ENCODE results near the gene RSRC1.
"Not testable (repeated sequence)": the region's sequence is repeated elsewhere in the genome, so short reads cannot be mapped to it uniquely, and the experiment has no call there.

Gene RSRC1, protein sequence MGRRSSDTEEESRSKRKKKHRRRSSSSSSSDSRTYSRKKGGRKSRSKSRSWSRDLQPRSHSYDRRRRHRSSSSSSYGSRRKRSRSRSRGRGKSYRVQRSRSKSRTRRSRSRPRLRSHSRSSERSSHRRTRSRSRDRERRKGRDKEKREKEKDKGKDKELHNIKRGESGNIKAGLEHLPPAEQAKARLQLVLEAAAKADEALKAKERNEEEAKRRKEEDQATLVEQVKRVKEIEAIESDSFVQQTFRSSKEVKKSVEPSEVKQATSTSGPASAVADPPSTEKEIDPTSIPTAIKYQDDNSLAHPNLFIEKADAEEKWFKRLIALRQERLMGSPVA

DNA sequence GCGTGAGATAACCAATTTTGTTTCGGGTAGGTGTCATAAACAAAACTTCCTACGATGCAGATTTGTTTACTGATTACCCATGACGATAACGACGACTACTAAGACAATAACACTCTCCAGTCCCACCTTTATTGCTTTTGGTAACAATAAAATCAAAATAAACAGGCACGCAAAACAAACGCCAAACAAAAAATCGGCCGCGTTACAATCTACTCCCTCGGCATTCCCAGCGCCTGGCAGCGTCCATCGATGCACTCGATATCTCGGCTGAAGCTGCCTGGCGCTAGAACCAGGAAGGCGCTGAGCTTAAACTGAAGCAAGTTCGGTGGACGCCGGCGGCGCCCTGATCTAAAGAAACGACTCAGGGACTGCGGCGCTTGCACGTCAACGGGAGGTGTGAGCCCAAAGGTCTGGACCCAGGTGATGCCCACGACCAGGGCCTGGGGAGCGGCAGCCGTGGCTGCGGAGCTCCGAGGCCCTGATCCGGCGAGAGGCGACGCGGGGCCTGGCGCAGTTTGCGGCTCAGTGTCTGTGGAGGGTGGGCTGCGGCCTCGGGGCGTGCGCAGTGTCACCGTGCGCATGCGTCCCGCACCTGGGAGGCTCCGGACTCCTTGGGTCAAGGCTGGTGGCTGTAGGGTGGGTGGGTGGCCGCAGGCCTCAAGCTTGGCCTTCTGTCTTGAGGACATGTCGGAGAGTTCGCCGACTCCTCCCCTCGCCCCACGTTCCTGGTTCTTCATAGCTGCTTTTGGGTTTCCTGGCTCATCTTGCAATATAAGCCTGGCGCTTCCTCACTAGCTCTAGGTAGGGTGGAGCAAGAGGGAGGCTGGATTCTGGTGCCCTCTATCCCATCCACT is at the start of gene RSRC1:
Gene RSRC1, plus strand, starts transcription at position 286 of the 854 bp plus-strand sequence. CDS start 12,016 bp downstream, outside the sequence.
- DNase-seq = peak; percentile 82

DNA sequence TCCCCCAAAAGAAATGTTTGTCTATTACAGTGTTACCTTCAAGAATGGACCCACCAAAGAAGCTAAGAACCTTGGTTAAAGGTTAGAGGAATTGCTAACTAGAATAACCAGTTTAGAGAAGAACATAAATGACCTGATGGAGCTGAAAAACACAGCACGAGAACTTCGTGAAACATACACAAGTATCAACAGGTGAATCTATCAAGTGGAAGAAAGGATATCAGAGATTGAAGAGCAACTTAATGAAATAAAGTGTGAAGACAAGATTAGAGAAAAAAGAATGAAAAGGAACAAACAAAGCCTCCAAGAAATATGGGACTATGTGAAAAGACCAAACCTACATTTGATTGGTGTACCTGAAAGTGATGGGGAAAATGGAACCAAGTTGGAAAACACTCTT is 44.3 kb upstream of the RSRC1 start:
- DNase-seq = not testable (repeated sequence)

DNA sequence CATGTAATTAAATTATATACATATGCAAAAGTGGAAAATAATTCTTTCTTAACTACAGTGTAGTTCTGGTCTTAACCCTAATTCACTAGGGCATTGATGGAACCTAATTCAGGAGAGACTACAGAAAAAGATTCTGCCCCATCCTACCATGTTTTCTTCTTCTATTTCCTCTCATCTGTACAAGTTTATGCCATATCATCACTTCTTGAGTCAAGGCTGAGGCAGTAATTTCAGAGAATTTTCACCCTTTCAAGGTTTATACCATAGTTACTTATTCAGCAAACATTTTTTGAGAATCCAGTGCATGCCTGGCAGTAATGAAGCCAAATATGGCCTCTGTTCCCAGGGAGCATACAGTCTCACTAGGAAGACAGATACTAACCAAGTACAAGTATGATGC is 37.1 kb upstream of the RSRC1 start:
- no peak for DNase-seq

DNA sequence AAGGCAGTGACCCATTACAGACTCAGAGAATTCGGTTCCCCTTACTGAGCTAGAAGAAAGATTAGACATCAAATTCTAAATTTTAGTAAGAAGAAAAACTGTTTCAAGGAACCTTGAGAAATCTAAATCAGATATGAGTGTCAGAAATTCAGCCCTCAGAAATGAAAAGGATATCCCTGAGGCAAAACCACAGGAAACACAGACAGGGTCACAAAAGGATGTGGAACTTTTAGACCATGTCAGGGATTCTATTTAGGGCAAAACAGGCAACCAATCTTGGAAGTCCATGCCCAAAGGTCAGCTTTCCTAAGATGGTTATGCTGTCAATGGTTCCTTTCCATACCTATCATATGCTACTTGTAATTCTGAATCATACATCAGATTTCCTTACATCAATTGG is 35.3 kb upstream of the RSRC1 start:
- DNase-seq = no peak

DNA sequence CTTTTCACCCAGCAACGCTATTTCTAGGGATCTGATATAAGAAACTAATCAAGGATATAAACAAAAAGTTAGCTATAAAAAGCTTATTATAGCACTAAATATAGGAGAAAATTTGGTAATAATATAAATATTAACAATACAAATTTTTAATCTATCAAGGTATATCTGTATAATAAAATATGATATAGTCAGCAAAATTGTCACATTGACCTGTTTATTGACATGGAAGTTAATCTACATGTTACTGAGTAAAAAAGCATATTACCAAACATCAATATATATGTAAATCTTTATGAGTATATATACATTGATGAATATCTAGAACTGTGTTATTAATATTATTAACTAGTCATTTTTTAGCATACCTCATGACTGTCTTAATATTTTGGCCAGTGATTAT is 30.3 kb upstream of the RSRC1 start:
- DNase-seq = no peak

DNA sequence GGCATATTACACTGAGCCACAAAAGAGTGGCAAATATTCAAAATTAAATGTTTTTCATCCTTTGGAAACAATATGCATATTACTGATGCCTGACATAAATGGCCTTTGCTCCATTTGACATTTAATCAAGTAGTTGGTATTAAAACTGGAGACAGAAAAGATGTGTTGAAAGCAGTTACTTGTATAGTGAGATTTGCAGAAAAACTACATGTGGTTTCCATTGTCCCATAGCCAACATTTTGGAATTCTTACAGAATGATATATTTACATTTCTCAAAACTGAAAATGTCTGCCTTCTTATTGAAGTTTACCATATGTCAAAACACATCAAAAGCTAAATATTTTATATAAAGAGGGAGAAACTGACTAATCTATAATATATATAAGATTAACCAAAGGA is 25.2 kb upstream of the RSRC1 start:
- no peak for DNase-seq

DNA sequence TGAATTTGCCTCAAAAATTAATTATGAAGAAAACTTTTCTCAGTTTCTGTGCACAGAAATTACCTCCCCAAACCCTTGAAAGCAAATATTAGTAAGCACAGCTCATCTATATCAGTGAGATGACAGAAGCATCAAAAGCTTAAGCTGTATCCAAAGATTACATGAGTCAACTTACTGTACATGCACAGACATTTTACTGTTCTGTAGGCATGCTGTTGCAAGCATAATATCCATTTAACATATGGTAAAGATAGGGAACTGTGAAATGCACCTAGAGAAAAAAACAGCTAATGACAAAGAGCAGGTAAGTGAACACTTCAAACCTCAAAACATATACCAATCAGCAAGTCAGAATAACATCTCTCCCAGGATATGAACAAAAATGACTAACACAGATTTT is 24.5 kb upstream of the RSRC1 start:
- DNase-seq = no peak

DNA sequence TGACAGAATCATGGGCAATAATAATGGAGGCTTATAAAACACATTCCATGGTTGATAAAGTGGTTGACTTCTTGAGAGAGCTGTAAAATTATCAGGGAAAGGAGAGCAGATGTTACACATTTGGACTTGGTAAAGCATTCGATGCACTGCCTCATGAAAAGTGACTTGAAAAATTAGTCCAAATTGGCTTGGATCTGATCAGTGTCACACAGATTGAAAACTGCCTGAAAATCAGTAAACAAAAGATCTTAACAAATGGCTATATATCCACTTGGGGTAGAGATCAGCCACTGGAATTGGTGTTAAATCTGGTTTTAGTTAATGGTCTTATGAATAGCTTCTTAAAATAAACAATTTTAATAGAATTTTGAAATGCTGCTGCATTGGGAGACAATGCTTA is 24.0 kb upstream of the RSRC1 start:
- DNase-seq = no peak

DNA sequence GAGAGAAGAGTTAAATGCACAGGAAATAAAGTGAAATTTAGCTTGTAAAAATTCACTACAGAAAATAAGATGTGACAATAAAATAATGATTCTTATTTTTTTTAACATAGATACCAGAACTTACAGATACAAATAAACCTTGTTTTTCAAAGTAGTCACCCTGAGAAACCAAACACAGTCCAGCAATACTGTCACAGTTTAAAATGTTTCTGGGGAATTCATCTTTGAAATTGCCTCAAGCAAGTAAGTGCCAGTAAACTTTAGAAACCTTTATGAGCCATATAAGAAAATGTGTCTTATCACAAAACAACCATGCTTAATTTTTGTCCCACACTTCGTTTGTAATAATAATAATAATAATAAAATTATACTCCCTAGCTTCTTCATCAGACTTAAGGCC is 23.5 kb upstream of the RSRC1 start:
- DNase-seq = no peak

DNA sequence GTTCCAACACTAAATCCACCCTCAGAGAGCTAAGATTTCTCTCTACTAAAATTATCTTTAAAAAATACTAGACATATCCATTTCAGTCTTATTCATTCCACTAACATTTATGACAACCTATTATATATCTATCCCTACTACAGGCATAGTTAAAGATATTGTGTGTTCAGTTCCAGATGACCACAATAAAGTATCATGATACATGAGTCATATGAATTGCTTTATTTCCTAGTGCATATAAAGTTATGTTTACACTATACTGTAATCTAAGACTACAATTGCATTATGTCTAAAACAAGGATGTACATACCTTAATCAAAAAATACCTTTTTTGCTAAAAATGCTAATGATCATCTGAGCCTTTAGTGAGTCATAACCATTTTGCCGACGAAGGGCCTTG is 23.1 kb upstream of the RSRC1 start:
- DNase-seq = no peak

DNA sequence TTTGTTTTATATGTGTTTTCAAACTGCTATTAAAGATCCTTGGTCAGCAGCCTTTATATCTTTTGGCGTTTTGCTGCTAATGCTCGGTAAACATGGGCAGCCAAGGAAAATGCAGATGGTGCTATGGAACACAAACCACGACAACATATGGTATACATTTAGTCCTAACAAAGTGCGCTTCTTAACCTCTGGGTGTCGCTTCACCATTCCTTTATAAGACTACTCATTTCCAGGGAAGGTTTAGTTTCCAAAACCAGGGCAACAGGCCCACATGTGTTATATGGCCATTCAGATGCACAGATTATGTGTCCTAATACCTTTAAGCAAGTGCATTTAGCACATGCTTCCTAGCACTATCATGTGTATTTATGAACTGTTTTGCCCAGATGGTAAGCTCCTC is 18.4 kb upstream of the RSRC1 start:
- no peak for DNase-seq

DNA sequence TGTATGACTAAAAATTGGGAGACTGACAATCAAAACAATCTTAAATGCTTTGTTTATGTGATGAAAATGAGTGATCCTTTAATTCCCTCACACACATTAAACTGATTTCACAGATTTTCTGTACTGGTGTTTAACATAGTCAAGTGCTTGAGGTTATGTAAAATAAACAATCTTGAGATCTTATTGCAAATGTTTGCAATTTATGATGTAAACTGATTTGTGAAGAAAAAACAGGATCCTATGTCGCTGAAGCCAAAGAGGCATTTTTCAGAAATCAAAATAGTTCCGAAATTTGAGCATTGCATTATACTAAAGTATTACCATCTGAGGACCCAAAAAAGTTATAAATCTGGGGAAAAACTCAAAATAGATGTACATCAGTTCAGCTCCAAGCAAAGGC is 16.4 kb upstream of the RSRC1 start:
- DNase-seq = no peak

DNA sequence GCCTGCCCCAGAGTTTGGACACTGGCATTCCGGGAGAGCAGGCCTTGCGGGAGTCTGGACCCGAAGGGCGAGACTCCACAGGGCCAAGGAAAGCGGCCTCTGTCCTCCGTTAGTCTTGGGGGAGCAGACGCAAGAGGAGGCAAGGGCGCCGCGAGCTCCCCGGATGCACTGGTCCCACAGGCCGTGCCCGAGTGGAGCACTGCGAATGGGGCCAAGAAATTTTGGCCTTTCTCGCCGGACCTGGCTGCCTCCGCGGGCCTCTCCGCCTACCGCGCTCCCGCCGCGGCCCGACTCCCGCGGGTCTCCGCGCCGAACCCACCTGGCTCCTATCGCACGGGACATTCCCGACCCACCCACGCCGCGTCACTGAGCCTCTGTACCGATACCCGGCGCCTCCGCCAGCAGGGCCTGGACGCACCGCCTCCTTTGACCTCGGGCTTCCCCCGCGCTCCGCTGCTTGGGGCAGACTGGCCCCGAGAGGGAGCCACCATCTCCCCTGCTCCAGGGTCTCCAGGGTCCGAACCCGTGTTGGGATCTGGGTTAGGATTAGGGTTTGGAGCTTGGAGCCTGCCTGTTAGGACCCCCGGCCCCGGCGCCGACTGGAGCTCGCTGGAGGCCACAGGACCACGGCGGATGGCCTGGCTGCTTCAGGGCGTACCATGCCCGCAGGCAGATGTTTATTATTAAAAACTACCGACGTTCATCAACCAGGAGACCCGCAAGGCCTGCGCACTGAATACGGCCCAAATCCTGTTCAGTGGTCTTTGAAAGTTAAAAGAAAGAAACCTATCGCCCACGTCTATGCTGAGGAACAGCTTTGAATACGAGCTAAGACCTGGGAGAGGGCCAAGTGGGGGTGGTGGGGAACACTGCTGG is 15.4 kb upstream of the RSRC1 start:
- no peak for DNase-seq

DNA sequence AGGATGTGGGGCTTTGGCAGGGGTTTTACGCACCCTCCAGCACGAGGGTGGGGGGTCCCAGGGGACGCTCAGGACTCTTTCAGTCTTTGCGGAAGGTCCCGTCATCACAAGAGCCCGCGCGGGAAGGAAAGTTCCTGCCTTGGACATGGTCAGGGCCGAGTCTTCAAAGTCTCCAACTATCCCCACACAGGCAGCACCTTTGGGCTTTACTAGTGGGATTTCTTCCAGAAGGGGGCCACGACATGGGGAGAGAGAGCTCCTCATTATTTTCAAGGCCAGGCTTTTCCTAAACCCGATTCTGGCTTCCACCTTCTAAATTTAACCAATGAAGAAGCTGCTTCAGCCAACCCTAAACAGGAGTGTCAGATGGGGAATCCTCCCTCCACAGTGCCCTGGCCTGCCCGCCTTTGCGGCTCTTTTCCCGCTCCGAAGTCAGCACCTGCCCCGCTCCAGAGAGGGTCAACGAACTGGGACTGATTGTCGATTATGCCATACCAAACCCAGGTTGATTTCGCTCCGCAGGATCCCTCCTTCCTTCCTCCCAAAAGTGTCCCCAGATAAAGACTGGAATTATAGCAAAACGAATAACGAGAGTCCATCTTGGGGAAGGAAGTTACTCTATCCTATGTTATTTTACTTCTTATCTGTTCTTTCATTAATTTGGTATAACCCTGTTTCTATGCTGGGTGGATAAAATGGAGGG is 14.6 kb upstream of the RSRC1 start:
- no peak for DNase-seq

DNA sequence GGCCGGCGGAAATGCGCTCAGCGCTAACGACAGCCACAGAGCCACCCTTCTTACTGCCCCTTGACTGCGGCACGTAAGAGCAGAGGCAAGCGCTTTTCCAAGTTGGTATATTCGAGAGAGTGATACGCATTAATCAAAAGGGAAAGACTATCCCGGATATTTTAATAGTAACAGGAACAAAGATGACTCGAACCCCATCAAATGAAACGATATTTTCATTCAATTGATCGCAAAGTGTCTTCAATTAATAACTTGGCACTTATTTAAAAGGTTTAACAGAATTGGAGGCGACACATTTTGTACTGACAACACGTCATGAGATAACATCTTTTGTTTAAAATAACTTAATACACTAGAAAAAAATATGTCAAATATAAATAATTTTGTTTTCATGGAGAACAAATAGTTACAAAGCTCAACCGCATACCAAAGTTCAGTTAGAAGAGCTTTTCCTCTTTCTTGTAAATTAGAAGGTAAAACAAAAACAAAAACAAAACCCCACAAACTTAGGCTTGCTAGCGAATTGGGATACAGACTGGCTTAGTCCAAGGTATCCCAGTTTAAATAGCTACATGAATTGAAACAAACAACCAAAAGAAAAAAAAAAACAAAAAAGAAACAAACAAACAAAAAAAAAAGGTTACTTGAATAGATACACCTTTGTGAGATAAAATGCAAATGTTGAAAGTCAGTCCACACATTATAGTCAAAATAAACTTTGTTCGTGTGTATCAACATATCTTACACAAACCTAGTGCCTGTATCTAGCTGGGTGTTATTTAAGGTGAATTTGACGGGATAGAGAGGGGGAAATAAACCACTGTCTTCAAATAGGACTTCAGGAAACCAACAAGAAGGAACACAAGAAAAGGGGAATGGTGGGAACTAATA is 13.8 kb upstream of the RSRC1 start:
- DNase-seq = no peak

DNA sequence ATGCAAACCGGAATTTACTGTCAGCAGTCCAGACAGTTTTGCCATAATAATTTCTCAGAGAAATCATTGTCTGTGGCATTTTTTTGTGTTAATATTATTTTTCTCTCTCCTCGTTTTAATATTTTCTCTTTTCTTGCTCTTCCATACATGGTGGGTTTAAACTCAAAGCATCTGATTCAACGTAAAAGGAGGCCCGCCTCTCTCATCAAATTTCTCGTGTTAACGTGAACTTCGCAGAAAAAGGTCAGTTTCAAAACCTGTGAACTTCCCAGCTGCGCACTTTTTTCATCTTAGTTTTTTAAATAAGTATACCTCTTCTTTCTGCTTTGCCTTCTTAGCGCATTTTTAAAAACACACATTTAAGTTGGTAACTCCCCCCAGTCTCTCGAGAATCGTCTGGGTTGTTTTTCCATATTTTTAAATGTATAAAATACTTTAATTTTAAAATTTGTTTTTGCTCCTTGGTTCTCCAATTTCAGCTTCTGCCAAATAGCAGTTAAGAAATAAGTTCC is 12.8 kb upstream of the RSRC1 start:
- no peak for DNase-seq

DNA sequence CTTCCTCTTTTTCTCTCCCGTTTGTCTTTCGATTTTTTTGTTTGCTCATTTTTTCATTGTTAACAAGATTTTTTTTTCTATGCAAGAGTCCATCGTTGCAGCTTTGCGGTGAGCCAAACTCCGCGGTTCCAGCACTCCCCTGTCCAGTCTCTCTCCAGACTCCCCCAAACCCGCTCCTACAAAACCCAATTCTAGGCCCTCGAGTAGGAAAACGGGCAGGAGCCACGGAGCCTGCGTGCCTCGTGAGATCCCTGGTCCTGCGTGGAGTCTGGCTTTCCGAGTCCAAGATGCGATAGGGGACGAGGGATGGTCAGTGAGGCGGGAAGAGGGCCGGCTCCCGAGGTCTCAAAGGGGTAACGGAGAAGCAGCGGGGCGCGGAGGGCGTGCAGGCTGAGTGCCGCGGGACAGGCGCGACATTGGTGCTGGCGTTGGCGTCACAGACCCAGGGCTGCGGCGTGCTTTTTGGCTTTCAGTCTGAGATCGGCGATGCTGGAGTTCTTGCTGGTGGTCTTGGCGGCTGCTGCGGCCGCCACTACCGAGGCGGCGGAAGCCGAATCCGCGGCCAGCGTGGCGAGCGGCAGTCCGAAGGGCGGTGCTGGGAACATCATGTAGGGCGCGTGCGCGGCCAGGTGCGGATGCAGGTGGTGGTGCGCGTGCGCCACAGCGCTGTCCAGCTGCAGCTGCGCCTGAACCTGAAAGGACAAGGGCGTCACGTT is 12.1 kb upstream of the RSRC1 start:
- DNase-seq = peak; percentile 70

DNA sequence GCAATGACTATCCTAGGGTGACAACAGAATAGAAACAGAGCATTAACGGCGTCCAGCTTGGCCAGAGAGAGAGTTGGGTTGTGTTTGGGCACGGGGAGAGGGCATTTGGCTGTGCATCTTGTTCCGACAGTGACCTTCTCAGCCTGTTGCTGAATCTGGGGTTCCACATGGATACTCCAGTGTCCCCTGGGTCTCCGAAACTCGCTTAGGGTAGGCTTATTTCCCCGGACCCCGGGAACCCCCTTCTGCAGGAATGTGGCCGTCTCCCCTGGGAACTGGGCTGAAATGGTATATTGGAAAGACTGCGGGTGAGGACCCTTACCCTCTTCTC is 11.6 kb upstream of the RSRC1 start:
- DNase-seq = no peak

DNA sequence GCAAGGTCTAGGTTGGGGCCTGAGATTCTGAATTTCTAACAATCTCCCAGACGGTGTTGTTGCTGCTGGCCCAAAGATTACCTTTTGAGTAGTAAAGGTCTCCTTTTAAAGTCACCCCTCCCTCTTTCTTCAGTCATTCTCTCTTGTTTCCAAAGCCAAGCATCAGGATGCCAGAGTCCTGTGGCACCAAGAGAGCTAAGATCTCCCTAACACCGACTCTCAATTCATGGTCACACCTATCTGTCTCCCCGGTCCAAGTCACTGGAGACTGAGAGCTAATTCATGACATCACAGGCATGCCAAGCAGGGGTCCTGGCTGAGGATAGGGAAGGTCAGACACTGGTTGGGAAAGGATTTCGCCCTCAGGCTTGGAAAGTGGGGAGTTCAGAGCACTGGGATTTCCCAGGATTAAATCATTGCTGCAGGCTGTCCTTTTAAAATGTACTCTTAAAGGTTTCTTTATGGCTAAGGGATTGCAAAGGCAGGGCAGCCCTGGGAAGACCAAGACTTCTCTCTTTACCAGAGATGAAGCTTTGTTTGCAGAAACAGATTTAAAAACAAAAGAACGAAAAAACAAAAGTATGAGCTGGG is 11.0 kb upstream of the RSRC1 start:
- DNase-seq = no peak

DNA sequence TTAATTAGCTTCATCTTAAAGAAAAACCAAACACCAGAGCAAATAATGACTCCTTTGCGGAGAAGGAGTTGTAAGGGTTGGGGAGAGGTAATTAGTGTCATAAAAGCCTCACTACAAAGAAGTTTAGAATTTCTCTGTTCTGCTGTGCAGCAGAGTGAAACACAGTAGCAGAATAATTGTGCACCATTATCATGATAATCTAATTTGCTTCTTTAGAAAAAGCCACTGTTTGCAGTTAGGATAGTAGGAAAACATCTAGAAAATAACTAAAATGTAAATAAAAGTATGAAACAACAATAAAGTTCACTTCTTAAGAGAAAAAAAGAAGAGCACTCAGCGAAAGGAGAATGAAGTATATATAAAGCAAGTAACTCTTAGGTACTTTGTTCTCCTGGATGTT is 9.2 kb upstream of the RSRC1 start:
- DNase-seq = no peak
